ENCODE data around the gene SLC22A13.
"Not testable (repeated sequence)": the region's sequence is repeated elsewhere in the genome, so short reads cannot be mapped to it uniquely, and the experiment has no call there.

The SLC22A13 gene

DNA sequence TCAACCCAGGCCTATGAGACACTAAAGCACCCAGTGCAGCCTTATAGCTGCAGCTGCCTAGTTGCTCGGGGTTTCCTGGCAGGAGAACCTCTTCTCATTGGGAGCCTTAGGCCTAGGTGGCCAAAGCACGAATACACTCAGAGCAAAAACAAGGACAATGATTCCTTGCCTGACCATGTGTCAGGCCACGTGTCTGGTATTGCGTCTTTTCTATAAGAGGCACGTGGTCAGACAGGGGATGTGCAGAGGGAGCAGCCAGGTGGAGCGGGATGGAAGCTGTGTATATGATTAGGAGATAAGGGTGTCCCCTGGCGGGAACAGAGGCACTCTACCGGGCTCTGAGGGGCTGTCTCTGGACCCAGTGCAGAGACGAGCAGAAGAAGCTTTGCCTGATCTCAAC is 42.8 kb downstream of the SLC22A13 start:
- DNase-seq = no peak

GRCh38 chr3:38311476-38311875 is 45.9 kb downstream of the SLC22A13 start:
- DNase-seq = no peak

DNA sequence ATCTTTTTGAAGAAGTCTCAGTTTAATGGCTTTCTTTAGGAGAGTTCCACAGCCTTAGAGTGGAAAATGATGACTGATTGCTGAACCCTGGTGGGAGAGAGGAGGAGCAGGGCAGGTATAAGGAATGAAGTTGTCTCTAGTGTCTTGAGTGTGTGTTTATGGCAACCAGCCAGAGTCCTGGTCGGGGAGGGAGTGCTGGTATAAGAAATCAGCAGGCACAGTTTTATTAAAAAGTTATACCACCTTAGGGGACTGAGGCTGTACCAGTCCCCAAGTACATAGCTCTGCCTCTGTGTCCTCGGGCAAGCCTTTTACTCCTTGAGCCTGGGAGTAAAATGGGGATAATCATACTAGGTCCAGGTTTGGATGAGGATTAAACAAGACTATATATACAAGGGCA is 46.3 kb downstream of the SLC22A13 start:
- no peak for DNase-seq

DNA sequence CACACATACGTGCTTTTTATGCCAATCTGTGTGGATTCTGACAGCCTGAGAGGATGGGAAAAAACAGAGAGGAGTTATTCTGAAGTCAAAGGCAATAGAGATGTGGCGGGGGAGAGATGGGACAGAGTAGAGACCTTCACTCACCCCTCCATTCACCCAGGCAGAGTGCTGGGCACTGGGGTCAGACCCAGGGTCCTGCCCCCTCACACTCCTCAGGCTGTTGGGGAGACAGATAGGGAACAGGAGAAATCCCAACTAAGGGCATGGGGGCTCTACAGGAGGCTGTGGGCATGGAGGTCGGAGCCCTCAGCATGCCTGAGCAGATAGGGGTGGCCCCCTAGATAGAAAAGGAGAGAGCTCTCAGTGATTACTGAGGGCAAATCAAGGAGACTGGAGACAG is 46.7 kb downstream of the SLC22A13 start:
- no peak for DNase-seq

- DNase-seq = no peak
These were observed 47.7 kb downstream of the SLC22A13 start for GRCh38 chr3:38313263-38313662.

DNA sequence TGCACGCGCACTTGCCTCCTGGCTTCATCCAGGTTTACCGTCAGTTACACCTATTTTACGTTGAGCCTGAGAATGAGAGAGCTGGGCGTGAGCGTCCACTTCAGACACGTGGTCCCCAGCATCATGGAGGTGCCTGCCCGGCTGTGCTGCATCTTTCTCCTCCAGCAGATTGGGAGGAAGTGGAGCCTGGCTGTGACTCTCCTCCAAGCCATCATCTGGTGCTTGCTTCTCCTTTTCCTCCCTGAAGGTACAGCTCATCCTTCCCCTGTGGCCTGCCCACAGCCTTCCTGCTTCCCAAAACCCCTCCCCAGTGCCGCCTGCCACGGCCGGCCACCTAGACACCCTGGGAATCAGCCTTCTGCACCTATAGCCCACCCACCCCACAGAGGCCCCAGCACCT is 48.1 kb downstream of the SLC22A13 start:
- DNase-seq = no peak

- no peak for DNase-seq
These were observed 48.6 kb downstream of the SLC22A13 start for GRCh38 chr3:38314112-38314763.

DNA sequence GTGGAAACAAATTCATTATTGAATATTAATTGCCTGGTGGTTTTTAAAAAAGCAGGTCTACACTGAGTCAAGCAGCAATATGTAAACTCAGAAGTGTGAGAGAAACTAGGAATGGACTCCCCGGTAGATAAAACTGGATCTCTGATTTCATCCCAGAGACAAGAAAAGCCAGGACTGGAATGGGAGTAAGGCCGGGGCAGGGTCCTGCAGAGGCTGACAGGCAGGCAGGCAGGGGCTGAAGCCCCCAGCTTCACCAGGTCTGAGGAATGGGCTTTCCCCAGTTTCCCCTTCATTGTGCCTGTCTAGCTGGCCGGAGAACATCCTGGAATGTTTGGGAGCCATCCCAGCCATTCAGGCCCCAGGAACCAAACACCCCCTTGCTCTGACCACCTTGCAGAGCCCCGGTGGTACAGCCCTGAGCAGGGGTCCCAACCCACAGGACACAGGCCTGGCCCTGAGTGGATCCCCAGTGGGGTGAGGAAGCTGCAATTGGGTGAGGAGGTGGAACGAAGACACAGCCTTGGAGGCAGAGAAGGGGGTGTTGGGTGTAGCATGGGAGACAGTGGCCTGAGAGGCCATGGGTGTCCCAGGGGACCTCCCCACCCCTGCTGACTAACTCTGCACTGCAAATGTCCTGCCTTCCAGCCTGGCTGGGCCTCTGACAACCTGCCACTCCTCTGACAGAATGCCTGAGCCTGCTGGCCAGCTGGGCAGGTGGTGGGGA is 49.3 kb downstream of the SLC22A13 start:
- no peak for DNase-seq

DNA sequence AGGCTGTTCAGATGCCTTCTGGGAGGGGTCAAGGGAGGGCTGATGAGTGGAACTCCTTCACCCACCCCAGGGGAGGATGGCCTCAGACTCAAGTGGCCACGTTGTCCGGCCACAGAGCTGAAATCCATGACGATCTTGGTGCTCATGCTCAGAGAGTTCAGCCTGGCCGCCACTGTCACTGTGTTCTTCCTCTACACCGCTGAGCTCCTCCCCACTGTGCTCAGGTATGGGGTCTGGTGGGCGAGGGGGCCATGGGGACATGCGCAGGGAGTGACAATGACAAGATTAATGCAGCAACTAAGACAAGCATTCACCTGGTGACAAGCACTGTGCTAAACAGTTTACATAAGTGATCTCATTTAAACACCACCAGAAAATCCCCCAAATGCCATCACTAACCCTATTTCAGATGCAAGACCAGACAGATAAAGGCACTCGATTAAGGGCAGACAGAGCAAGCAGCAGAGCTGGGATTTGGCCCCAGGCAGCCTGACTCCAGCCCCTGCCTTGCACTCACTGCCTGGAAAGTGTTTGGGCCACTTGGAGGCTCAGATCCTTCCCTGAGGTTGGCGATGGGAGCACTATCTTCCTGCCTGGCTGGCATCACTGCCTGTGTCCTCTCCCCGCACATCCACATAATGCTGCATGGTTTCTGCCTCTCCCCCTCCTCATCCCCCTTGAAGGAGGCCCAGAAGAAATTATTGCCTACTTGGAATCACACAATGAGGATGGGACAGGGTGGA is 50.0 kb downstream of the SLC22A13 start:
- DNase-seq = no peak

DNA sequence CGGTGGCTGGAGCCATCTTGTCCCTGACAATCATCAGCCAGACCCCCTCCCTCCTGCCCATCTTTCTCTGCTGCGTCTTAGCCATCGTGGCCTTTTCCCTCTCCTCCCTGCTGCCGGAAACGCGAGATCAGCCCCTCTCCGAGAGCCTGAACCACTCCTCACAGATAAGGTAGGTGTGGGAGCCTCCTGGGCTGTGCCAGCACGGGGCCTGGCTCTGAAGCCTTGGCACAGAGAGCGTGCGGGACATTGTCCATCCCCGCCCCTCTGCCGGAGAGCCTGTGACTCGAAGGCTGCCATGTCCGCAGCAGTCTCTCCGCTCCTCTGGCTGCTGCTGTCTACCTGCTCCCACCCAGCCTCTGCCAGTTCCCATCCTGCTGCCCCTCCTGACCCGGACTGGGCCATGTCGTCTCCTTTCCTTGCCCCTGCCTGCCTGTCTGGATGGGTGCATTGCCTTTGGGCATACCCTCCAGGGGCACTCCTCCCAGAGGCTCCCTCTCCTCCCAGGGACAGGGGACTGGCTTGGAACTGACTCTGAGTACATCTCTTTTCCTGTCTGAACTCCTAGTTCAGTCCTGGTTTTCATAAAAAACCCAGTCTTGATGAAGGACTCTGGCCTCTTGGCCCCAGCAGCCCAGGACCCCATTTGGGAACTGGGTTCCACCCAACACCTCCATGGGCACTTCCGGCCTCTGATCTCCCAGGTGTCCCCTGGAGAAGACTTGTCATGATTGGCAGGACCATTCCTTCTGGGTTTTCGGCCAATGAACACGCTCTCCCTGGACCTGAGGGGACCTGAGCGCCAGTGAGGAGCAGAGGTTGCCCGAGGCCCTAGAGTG is 51.0 kb downstream of the SLC22A13 start:
- DNase-seq = no peak

GRCh38 chr3:38317192-38317759 is 51.7 kb downstream of the SLC22A13 start:
- DNase-seq = no peak

- no peak for DNase-seq
These were observed 53.4 kb downstream of the SLC22A13 start for GRCh38 chr3:38318766-38319671.

DNA sequence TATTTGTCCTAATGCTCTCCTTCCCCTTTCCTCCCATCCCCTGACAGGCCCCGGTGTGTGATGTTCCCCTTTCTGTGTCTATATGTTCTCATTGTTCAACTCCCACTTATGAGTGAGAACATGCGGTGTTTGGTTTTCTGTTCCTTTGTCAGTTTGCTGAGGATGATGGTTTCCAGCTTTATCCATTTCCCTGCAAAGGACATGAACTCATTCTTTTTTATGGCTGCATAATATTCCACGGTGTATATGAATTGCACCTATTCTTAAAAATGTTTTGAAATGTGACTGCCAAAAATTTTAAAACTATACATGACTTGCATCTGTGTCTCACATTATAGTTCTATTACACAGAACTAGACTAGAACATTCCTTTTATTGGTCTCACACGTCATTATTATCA is 55.0 kb downstream of the SLC22A13 start:
- not testable (repeated sequence) for DNase-seq

DNA sequence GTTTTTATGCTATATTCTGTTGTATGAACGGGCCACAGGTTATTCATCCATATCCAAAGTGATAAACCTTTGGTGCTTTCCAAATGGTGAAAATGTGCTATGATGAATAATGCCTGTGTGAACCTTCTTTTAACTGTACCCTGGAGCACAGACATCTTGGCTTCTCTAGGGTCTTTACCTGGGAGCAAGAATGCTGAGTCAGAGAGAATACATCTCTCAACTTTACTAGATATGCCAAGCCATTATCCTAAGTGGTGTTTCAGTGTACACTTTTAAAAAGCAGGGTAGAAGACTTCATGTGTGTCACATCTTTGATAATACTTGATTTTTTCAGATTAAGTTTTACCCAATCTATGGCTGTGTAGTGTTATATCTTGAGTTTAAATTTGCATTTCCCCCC is 57.4 kb downstream of the SLC22A13 start:
- DNase-seq = no peak

- DNase-seq = no peak
These were observed 59.6 kb downstream of the SLC22A13 start for GRCh38 chr3:38325256-38325655.

DNA sequence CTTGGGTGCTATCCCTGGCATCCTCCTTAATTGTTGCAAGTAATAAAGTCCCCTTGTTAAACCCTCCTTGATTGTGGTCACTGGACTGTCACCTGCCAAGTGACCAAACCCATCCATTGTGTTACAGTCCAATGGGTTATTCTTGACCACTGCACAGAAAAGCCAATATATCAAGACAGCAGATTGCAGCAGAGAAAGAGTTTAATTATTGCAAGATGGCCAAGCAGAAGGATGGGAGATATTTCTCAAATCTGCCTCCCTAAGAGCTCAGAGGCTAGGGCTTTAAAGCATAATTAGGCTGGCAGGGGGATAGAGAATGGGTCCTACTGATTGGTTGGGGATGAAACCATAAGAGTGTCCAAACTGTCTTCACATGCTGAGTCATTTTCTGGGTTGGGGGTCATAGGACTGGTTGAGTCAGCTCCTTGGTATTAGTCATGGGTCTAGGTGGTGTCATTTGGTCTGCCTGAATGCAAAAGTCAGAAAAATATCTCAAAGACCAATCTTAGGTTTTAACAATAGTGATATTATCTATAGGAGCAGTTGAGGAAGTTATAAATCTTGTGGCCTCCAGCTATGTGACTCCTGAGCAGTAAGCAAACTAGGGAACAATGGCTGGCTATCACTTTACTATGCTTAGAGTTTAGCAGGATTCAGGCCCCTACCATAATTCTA is 61.9 kb downstream of the SLC22A13 start:
- DNase-seq = no peak

Measured in KG1 (cell line).